Measurements from ENCODE around the gene CCDC24.

The CCDC24 gene

GRCh38 chr1:44025816-44026215, 34.4 kb downstream of the CCDC24 start:
- DNase-seq (ENCODE audit: low read depth) = no peak

GRCh38 chr1:44027320-44027719, 35.9 kb downstream of the CCDC24 start:
- DNase-seq (ENCODE audit: low read depth) = no peak

GRCh38 chr1:44029260-44029910, 38.0 kb downstream of the CCDC24 start:
- DNase-seq (ENCODE audit: low read depth) = no peak

GRCh38 chr1:44029911-44030604, 38.7 kb downstream of the CCDC24 start:
- peak; percentile 78 for DNase-seq (ENCODE audit: low read depth)

- peak; percentile 37 for DNase-seq (ENCODE audit: low read depth)
Observed at GRCh38 chr1:44030605-44031251, 39.3 kb downstream of the CCDC24 start.

GRCh38 chr1:44031252-44032169, 40.1 kb downstream of the CCDC24 start, which contains the start of gene SLC6A9:
Gene SLC6A9 (minus strand): TSS chr1:44031462. CDS start chr1:44024277, 7,185 bp downstream.
- peak; percentile 38 for DNase-seq (ENCODE audit: low read depth)

GRCh38 chr1:44032170-44032790, 40.9 kb downstream of the CCDC24 start:
- no peak for DNase-seq (ENCODE audit: low read depth)

- DNase-seq (ENCODE audit: low read depth) = no peak
Observed at GRCh38 chr1:44033041-44033575, 41.7 kb downstream of the CCDC24 start.

GRCh38 chr1:44033756-44034155, 42.4 kb downstream of the CCDC24 start:
- no peak for DNase-seq (ENCODE audit: low read depth)

GRCh38 chr1:44034423-44034822, 43.0 kb downstream of the CCDC24 start:
- DNase-seq (ENCODE audit: low read depth) = no peak

GRCh38 chr1:44034976-44035716, 43.7 kb downstream of the CCDC24 start:
- DNase-seq (ENCODE audit: low read depth) = no peak

- DNase-seq (ENCODE audit: low read depth) = no peak
Observed at GRCh38 chr1:44035726-44036408, 44.5 kb downstream of the CCDC24 start.

GRCh38 chr1:44036409-44037139, 45.2 kb downstream of the CCDC24 start:
- DNase-seq (ENCODE audit: low read depth) = peak; percentile 48

- no peak for DNase-seq (ENCODE audit: low read depth)
Observed at GRCh38 chr1:44037154-44037553, 45.8 kb downstream of the CCDC24 start.

- DNase-seq (ENCODE audit: low read depth) = no peak
Observed at GRCh38 chr1:44038876-44039657, 47.7 kb downstream of the CCDC24 start.

GRCh38 chr1:44040418-44040817, 49.0 kb downstream of the CCDC24 start:
- no peak for DNase-seq (ENCODE audit: low read depth)

- no peak for DNase-seq (ENCODE audit: low read depth)
Observed at GRCh38 chr1:44040846-44041245, 49.4 kb downstream of the CCDC24 start.

All from activated gamma-delta T cell treated with anti-CD3 and anti-CD28 coated beads, Interleukin-2, amount 50 U/mL, for 16 hours (primary cell).